Activated CD4-positive, alpha-beta memory T cell treated with anti-CD3 and anti-CD28 coated beads for 36 hours (primary cell): Measurements from ENCODE around the gene PRR12. TPM values are rescaled to one million over a fixed set of nuclear protein-coding genes. Genes with fewer than 3 reads are reported as not detected.
"Not testable (repeated sequence)": the region's sequence is repeated elsewhere in the genome, so short reads cannot be mapped to it uniquely, and the experiment has no call there.

Experiments
- CTCF ChIA-PET: fragments of 350-600 bp; sonication (Branson Sonifier 250); formaldehyde crosslinking; loops from one replicate; lab custom pipeline; 2021; ENCODE audit warnings: antibody characterized with exemption, inconsistent platforms; lab: Charles Lee
- POLR2A ChIA-PET: fragments of 350-600 bp; sonication (Branson Sonifier 250); formaldehyde crosslinking; loops from one replicate; lab custom pipeline; 2021; ENCODE audit warnings: antibody characterized with exemption; lab: Charles Lee
- DNase-seq: peaks from one replicate; pipeline ENCODE4 v3.0.0-alpha.2; 2020
- H3K27ac Mint-ChIP-seq: one replicate; pipeline ENCODE4 v1.8.0; 2021; ENCODE audit warnings: mixed read lengths
- H3K27me3 Mint-ChIP-seq: one replicate; pipeline ENCODE4 v1.8.0; 2021; ENCODE audit warnings: mixed read lengths
- H3K36me3 Mint-ChIP-seq: one replicate; pipeline ENCODE4 v1.8.0; 2021; ENCODE audit warnings: mixed read lengths
- H3K4me1 Mint-ChIP-seq: one replicate; pipeline ENCODE4 v1.8.0; 2021; ENCODE audit warnings: low read depth, mixed read lengths
- H3K4me3 Mint-ChIP-seq: one replicate; pipeline ENCODE4 v1.8.0; 2021; ENCODE audit warnings: mild to moderate bottlenecking, mixed read lengths
- H3K9me3 Mint-ChIP-seq: one replicate; pipeline ENCODE4 v1.8.0; 2021; ENCODE audit warnings: mixed read lengths
- intact Hi-C: fragments of 100-400 bp; cut with micrococcal nuclease; formaldehyde crosslinking; loops from one replicate; pipeline ENCODE4 v1.15.1; 2023
- total RNA-seq, 2 experiments: library from RNA; stranded (reverse); gene quantifications; one replicate each; pipeline ENCODE4 v1.2.3, GENCODE V29; 2021

Gene PRR12
- total RNA-seq, 2 experiments from 2014 or later, result 19.9 to 22.4 TPM

GRCh38 chr19:49601482-49602038 is 10.6 kb downstream of the PRR12 start:
- no peaks in the 10 kb centered on the region for H3K27me3 Mint-ChIP-seq
- H3K9me3 Mint-ChIP-seq, result no peaks in the 10 kb centered on the region
- ChIA-PET POLR2A (no interaction called here), CTCF (interaction anchor here (0.6 kb wide), 1 partner anchor 98 kb away, joined by 3 read pairs; no protein-coding TSS in a partner anchor)
- peaks cover 33% of the 10 kb centered on the region for H3K36me3 Mint-ChIP-seq
- no peak for DNase-seq
- no peak overlapping the region for H3K27ac Mint-ChIP-seq
- peaks cover 4% of the 10 kb centered on the region for H3K4me1 Mint-ChIP-seq
- intact Hi-C loops, result no loop called here
- no peak overlapping the region for H3K4me3 Mint-ChIP-seq

- CTCF ChIA-PET, result no interaction called here
- no peaks in the 10 kb centered on the region for H3K9me3 Mint-ChIP-seq
Observed at GRCh38 chr19:49602806-49603205, 11.8 kb downstream of the PRR12 start.

GRCh38 chr19:49605605-49606004 is 14.6 kb downstream of the PRR12 start:
- H3K36me3 Mint-ChIP-seq, result peaks cover 19% of the 10 kb centered on the region
- CTCF ChIA-PET, result interaction anchor here (0.5 kb wide), 1 partner anchor 54 kb away, joined by 3 read pairs; no protein-coding TSS in a partner anchor

More at GRCh38 chr19:49602806-49603205, 11.8 kb downstream of the PRR12 start:
- Mint-ChIP-seq H3K27me3 (no peaks in the 10 kb centered on the region), H3K4me3 (no peak overlapping the region), H3K4me1 (peaks cover 4% of the 10 kb centered on the region), H3K27ac (no peak overlapping the region), H3K36me3 (peaks cover 33% of the 10 kb centered on the region)
- POLR2A ChIA-PET, result no interaction called here
- no peak for DNase-seq
- intact Hi-C loops, result no loop called here

GRCh38 chr19:49609499-49610092 is 18.6 kb downstream of the PRR12 start:
- intact Hi-C loops, result no loop called here
- POLR2A ChIA-PET, result interaction anchor here (0.5 kb wide), 1 partner anchor 76 kb away, joined by 3 read pairs; no protein-coding TSS in a partner anchor
- H3K4me1 Mint-ChIP-seq, result peaks cover 15% of the 10 kb centered on the region
- H3K9me3 Mint-ChIP-seq, result no peaks in the 10 kb centered on the region
- no peaks in the 10 kb centered on the region for H3K27me3 Mint-ChIP-seq
- peaks cover 7% of the 10 kb centered on the region for H3K36me3 Mint-ChIP-seq
- CTCF ChIA-PET, result interaction anchor here (0.6 kb wide), 1 partner anchor 63 kb away, joined by 5 read pairs; no protein-coding TSS in a partner anchor
- no peak for DNase-seq
- H3K4me3 Mint-ChIP-seq, result no peak overlapping the region
- H3K27ac Mint-ChIP-seq, result no peak overlapping the region

More at GRCh38 chr19:49605605-49606004, 14.6 kb downstream of the PRR12 start:
- Mint-ChIP-seq H3K27me3 (no peaks in the 10 kb centered on the region), H3K4me3 (no peak overlapping the region), H3K27ac (no peak overlapping the region), H3K4me1 (peaks cover 4% of the 10 kb centered on the region), H3K9me3 (no peaks in the 10 kb centered on the region)
- intact Hi-C loops, result no loop called here
- POLR2A ChIA-PET, result no interaction called here
- no peak for DNase-seq

GRCh38 chr19:49613374-49613773 is 22.4 kb downstream of the PRR12 start:
- Mint-ChIP-seq H3K9me3 (no peaks in the 10 kb centered on the region), H3K27ac (peak overlapping the region; percentile 83), H3K27me3 (no peaks in the 10 kb centered on the region), H3K36me3 (peaks cover 35% of the 10 kb centered on the region), H3K4me3 (no peak overlapping the region), H3K4me1 (peaks cover 14% of the 10 kb centered on the region)
- DNase-seq, result no peak
- intact Hi-C loops, result no loop called here
- ChIA-PET POLR2A (no interaction called here), CTCF (no interaction called here)

GRCh38 chr19:49614096-49614833 is 23.3 kb downstream of the PRR12 start:
- H3K4me1 Mint-ChIP-seq, result peaks cover 14% of the 10 kb centered on the region
- H3K9me3 Mint-ChIP-seq, result no peaks in the 10 kb centered on the region
- no peak overlapping the region for H3K4me3 Mint-ChIP-seq
- H3K36me3 Mint-ChIP-seq, result peaks cover 35% of the 10 kb centered on the region
- peak; percentile 55 for DNase-seq
- intact Hi-C loops, result no loop called here
- CTCF ChIA-PET, result interaction anchor here (0.8 kb wide), 1 partner anchor 26 kb away, joined by 4 read pairs; the partner anchor contains the start of gene RRAS
- H3K27ac Mint-ChIP-seq, result peak overlapping the region; percentile 83
- POLR2A ChIA-PET, result no interaction called here
- no peaks in the 10 kb centered on the region for H3K27me3 Mint-ChIP-seq

GRCh38 chr19:49615861-49616260 is 24.9 kb downstream of the PRR12 start:
- no peak for DNase-seq
- H3K27me3 Mint-ChIP-seq, result no peaks in the 10 kb centered on the region
- peaks cover 36% of the 10 kb centered on the region for H3K36me3 Mint-ChIP-seq
- no peak overlapping the region for H3K27ac Mint-ChIP-seq
- CTCF ChIA-PET, result no interaction called here
- POLR2A ChIA-PET, result interaction anchor here (2.1 kb wide), 1 partner anchor 28 kb away, joined by 4 read pairs; no protein-coding TSS in a partner anchor
- intact Hi-C loops, result no loop called here
- peaks cover 14% of the 10 kb centered on the region for H3K4me1 Mint-ChIP-seq
- no peaks in the 10 kb centered on the region for H3K9me3 Mint-ChIP-seq
- H3K4me3 Mint-ChIP-seq, result no peak overlapping the region

- no peaks in the 10 kb centered on the region for H3K27me3 Mint-ChIP-seq
- no peak for DNase-seq
- H3K4me1 Mint-ChIP-seq, result peaks cover 14% of the 10 kb centered on the region
- H3K4me3 Mint-ChIP-seq, result no peak overlapping the region
- no peaks in the 10 kb centered on the region for H3K9me3 Mint-ChIP-seq
- peaks cover 36% of the 10 kb centered on the region for H3K36me3 Mint-ChIP-seq
- intact Hi-C loops, result no loop called here
- POLR2A ChIA-PET, result interaction anchor here (2.1 kb wide), 1 partner anchor 27 kb away, joined by 4 read pairs; no protein-coding TSS in a partner anchor
- no peak overlapping the region for H3K27ac Mint-ChIP-seq
- CTCF ChIA-PET, result interaction anchor here (0.8 to 3.0 kb wide), 2 partner anchors 56 to 64 kb away, joined by 3 to 14 read pairs; no protein-coding TSS in a partner anchor
Observed at GRCh38 chr19:49616532-49616931, 25.6 kb downstream of the PRR12 start.

- ChIA-PET CTCF (interaction anchor here (0.8 to 3.0 kb wide), 2 partner anchors 55 to 64 kb away, joined by 3 to 14 read pairs; no protein-coding TSS in a partner anchor), POLR2A (interaction anchor here (2.1 kb wide), 1 partner anchor 27 kb away, joined by 4 read pairs; no protein-coding TSS in a partner anchor)
- Mint-ChIP-seq H3K27ac (no peak overlapping the region), H3K27me3 (no peaks in the 10 kb centered on the region), H3K9me3 (no peaks in the 10 kb centered on the region), H3K36me3 (peaks cover 36% of the 10 kb centered on the region), H3K4me3 (no peak overlapping the region), H3K4me1 (peaks cover 14% of the 10 kb centered on the region)
- intact Hi-C loops, result no loop called here
- no peak for DNase-seq
Observed at GRCh38 chr19:49616945-49617344, 26.0 kb downstream of the PRR12 start.

- H3K27me3 Mint-ChIP-seq, intact Hi-C loops, DNase-seq, H3K27ac Mint-ChIP-seq, H3K9me3 Mint-ChIP-seq, H3K4me3 Mint-ChIP-seq: not testable (repeated sequence)
- ChIA-PET POLR2A (interaction anchor here (2.1 kb wide), 1 partner anchor 26 kb away, joined by 4 read pairs; no protein-coding TSS in a partner anchor), CTCF (interaction anchor here (3.0 kb wide), 1 partner anchor 54 kb away, joined by 14 read pairs; no protein-coding TSS in a partner anchor)
- peaks cover 36% of the 10 kb centered on the region for H3K36me3 Mint-ChIP-seq
- H3K4me1 Mint-ChIP-seq, result peaks cover 14% of the 10 kb centered on the region
Observed at GRCh38 chr19:49617860-49618259, 26.9 kb downstream of the PRR12 start.

- DNase-seq, result no peak
- H3K27me3 Mint-ChIP-seq, result no peaks in the 10 kb centered on the region
- ChIA-PET POLR2A (no interaction called here), CTCF (interaction anchor here (0.7 kb wide), 1 partner anchor 56 kb away, joined by 3 read pairs; no protein-coding TSS in a partner anchor)
- no peak overlapping the region for H3K4me3 Mint-ChIP-seq
- intact Hi-C loops, result no loop called here
- peaks cover 3% of the 10 kb centered on the region for H3K36me3 Mint-ChIP-seq
- H3K9me3 Mint-ChIP-seq, result no peaks in the 10 kb centered on the region
- no peaks in the 10 kb centered on the region for H3K4me1 Mint-ChIP-seq
- no peak overlapping the region for H3K27ac Mint-ChIP-seq
Observed at GRCh38 chr19:49624967-49625910, 34.3 kb downstream of the PRR12 start.
